Measurements from ENCODE around the gene HSF2. TPM values are rescaled to one million over a fixed set of nuclear protein-coding genes. Genes with fewer than 3 reads are reported as not detected.

The HSF2 gene, protein sequence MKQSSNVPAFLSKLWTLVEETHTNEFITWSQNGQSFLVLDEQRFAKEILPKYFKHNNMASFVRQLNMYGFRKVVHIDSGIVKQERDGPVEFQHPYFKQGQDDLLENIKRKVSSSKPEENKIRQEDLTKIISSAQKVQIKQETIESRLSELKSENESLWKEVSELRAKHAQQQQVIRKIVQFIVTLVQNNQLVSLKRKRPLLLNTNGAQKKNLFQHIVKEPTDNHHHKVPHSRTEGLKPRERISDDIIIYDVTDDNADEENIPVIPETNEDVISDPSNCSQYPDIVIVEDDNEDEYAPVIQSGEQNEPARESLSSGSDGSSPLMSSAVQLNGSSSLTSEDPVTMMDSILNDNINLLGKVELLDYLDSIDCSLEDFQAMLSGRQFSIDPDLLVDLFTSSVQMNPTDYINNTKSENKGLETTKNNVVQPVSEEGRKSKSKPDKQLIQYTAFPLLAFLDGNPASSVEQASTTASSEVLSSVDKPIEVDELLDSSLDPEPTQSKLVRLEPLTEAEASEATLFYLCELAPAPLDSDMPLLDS
- 10 to 100 TPM; 44.2 to 92.1 (median 68.3) TPM for total RNA-seq

DNA sequence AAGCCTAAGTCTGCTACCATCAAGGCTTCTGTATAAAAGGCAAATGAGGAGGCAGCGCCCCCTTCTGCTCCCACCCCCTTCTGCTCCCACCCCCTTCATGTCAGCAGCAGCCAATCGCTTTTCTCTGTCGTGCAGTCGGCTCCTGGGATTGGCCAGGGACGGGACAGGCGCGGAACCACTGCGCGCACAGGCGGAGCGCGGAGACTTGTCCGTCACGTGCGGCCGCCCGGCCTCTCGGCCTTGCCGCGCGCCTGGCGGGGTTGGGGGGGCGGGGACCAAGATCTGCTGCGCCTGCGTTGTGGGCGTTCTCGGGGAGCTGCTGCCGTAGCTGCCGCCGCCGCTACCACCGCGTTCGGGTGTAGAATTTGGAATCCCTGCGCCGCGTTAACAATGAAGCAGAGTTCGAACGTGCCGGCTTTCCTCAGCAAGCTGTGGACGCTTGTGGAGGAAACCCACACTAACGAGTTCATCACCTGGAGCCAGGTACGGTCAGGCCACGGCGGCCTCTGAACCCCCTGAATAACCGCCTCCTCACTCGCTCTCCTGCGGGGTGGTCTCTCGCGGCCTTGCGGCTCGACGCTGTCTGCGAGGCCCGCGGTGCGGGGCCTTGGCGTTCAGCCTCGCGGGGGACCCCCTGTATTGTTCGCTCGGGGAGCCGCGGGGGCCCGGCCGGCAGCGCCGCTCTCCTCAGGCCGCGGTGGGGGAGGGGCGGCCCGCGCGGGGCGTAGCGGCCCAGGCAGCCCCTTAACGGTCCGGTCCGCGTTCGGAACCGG is at the start of gene HSF2:
Gene HSF2 (plus strand): TSS at position 305 of the 773 bp plus-strand sequence. CDS start 86 bp downstream, at position 391.
- intact Hi-C loops (cut with DNase I; ENCODE audit: low total_unique reads) (loop anchor here (1.0 to 10.0 kb wide), 5 partner anchors 17 to 615 kb away; partner anchors contain the start of genes SERINC1 and SMPDL3A), in situ Hi-C loops (cut with MboI; ENCODE audit: low sequenced_read_pairs in 4 of 4) (loop anchor here in 2 of 4 donors (5.0 to 25.0 kb wide), 2 partner anchors 68 to 88 kb away; no protein-coding TSS in a partner anchor)
- ATAC-seq (peak; percentile 87 to 91), DNase-seq (peak; percentile 97 to 98)
- Histone ChIP-seq H3K27me3 (no peaks in the 10 kb centered on the region), H3K4me1 (peaks cover 26 to 44% of the 10 kb centered on the region in 2 donors), H3K9me3 (no peaks in the 10 kb centered on the region), H3K4me3 (peak within 1 kb of the TSS; percentile 83 to 99 (median 92)), H3K36me3 (no peaks in the 10 kb centered on the region), H3K27ac (peak within 1 kb of the TSS; percentile 93 to 100 (median 94))
- TF ChIP-seq, protein P1, sequence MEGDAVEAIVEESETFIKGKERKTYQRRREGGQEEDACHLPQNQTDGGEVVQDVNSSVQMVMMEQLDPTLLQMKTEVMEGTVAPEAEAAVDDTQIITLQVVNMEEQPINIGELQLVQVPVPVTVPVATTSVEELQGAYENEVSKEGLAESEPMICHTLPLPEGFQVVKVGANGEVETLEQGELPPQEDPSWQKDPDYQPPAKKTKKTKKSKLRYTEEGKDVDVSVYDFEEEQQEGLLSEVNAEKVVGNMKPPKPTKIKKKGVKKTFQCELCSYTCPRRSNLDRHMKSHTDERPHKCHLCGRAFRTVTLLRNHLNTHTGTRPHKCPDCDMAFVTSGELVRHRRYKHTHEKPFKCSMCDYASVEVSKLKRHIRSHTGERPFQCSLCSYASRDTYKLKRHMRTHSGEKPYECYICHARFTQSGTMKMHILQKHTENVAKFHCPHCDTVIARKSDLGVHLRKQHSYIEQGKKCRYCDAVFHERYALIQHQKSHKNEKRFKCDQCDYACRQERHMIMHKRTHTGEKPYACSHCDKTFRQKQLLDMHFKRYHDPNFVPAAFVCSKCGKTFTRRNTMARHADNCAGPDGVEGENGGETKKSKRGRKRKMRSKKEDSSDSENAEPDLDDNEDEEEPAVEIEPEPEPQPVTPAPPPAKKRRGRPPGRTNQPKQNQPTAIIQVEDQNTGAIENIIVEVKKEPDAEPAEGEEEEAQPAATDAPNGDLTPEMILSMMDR (IDR thresholded peaks at IDR 0.05 in 4 of 5, conservative IDR thresholded peaks at IDR 0.05 in 1 of 5) = peak in 3 of 5 experiments; percentile 8 to 51 (median 44)
- peak; percentile 87 to 89 for TF ChIP-seq POLR2A (IDR thresholded peaks at IDR 0.05)

DNA sequence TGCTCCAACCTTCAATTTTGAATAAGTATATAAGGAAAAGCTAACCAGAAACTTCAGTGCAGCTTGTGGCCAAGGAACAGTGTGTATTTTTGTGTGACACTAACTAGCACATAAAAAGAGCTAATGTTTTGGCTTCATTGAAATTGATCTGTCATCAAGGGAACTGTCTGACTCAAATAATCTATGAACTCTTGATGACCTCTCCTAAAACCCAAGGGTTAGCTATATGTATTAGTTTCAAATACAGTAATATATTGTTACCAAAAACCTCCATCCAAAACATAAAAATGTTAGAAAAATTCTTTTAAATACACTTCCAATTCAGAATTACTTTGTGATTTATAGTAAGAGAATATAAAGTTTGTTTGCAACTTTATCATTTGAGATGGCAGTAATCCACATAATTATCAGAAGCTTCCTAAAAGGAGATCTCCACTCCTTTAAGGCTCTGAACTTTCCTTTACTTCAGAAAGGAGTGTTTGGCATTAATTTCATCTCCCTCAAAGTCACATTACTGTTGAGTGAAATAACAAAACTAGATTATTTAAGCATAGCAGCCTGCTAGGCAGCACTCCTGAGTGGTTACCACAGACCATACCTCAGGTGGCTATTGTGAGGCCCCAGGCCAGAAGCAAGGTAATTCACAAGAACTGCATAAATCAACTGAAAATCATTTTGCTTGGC is 46.3 kb upstream of the HSF2 start:
- Histone ChIP-seq H3K27ac (no peak overlapping the region), H3K9me3 (no peaks in the 10 kb centered on the region), H3K36me3 (no peaks in the 10 kb centered on the region), H3K4me3 (no peak overlapping the region), H3K27me3 (no peaks in the 10 kb centered on the region), H3K4me1 (no peaks in the 10 kb centered on the region)
- no peak for TF ChIP-seq POLR2A (IDR thresholded peaks at IDR 0.05)
- TF ChIP-seq, protein P1 (IDR thresholded peaks at IDR 0.05 in 4 of 5, conservative IDR thresholded peaks at IDR 0.05 in 1 of 5) = no peak
- in situ Hi-C loops (cut with MboI; ENCODE audit: low sequenced_read_pairs in 4 of 4) (no loop called here), intact Hi-C loops (cut with DNase I; ENCODE audit: low total_unique reads) (no loop called here)
- no peak for ATAC-seq
- DNase-seq = no peak

GRCh38 chr6:122360809-122361208 is 38.6 kb upstream of the HSF2 start:
- H3K9me3 ChIP-seq = no peaks in the 10 kb centered on the region
- no peak overlapping the region for H3K4me3 ChIP-seq
- TF ChIP-seq POLR2A (IDR thresholded peaks at IDR 0.05) = no peak
- TF ChIP-seq, protein P1 (IDR thresholded peaks at IDR 0.05 in 4 of 5, conservative IDR thresholded peaks at IDR 0.05 in 1 of 5) = no peak
- in situ Hi-C loops (cut with MboI; ENCODE audit: low sequenced_read_pairs in 4 of 4) (no loop called here), intact Hi-C loops (cut with DNase I; ENCODE audit: low total_unique reads) (no loop called here)
- no peaks in the 10 kb centered on the region for H3K4me1 ChIP-seq
- DNase-seq = no peak
- H3K27ac ChIP-seq = no peak overlapping the region
- H3K27me3 ChIP-seq = no peaks in the 10 kb centered on the region
- no peaks in the 10 kb centered on the region for H3K36me3 ChIP-seq
- no peak for ATAC-seq

DNA sequence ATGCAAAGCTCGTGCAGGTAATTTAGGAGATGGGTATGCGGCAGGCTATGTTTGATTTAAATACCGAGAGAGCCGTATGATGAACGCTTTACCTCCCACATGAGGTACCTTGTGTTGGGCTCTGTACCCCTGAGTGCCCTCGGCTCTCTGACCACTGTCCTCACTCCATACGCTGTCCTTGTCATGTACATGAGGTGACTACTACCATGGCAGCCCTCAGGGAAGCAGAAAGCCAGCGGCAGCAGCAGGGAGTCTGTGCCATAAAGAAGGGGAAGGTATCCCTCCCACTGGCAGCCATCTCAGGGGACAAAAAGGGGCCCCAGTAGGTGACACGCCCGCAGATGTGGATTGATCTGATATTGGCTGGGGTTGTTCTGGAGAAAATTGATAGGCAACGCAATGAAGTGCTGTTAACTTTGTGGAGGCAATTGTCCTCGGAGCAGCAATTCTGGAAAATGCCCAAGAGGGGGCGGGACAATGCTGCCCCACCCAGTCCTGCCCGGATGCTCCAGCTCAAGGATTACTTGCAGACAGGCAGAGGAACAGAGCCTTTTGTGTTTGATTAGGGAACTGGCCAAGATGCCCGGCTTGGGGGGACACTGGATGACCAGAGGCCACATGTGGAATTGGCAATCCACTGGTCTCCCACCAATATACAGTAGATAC is 38.0 kb upstream of the HSF2 start:
- ATAC-seq = no peak
- no peaks in the 10 kb centered on the region for H3K4me1 ChIP-seq
- no peak overlapping the region for H3K4me3 ChIP-seq
- TF ChIP-seq POLR2A (IDR thresholded peaks at IDR 0.05) = no peak
- TF ChIP-seq, protein P1 (IDR thresholded peaks at IDR 0.05 in 4 of 5, conservative IDR thresholded peaks at IDR 0.05 in 1 of 5) = no peak
- no peaks in the 10 kb centered on the region for H3K36me3 ChIP-seq
- intact Hi-C loops (cut with DNase I; ENCODE audit: low total_unique reads) (no loop called here), in situ Hi-C loops (cut with MboI; ENCODE audit: low sequenced_read_pairs in 4 of 4) (no loop called here)
- no peaks in the 10 kb centered on the region for H3K9me3 ChIP-seq
- no peaks in the 10 kb centered on the region for H3K27me3 ChIP-seq
- DNase-seq = no peak
- H3K27ac ChIP-seq = no peak overlapping the region
